HG03558 (cell line): ENCODE data around the gene BBX.

Experiments used
- ATAC-seq: cut with Tn5 transposase; IDR thresholded peaks from one replicate; pipeline ENCODE4 v1.9.1; 2021; ENCODE audit warnings: moderate number of reproducible peaks; ENCODE audit not compliant: unreplicated experiment; ENCODE audit errors: extremely low read depth

Gene BBX

GRCh38 chr3:107729686-107730085, 206.9 kb downstream of the BBX start:
- ATAC-seq: no peak

GRCh38 chr3:107734317-107734716, 211.6 kb downstream of the BBX start:
- ATAC-seq: no peak

- ATAC-seq: no peak
These were observed 215.2 kb downstream of the BBX start for GRCh38 chr3:107737914-107738313.

GRCh38 chr3:107738486-107739183, 215.9 kb downstream of the BBX start:
- no peak for ATAC-seq

- no peak for ATAC-seq
These were observed 216.5 kb downstream of the BBX start for GRCh38 chr3:107739227-107739626.

- no peak for ATAC-seq
These were observed 218.5 kb downstream of the BBX start for GRCh38 chr3:107740992-107741896.

- no peak for ATAC-seq
These were observed 222.6 kb downstream of the BBX start for GRCh38 chr3:107745354-107745753.

GRCh38 chr3:107752202-107752990, 229.6 kb downstream of the BBX start:
- no peak for ATAC-seq

- no peak for ATAC-seq
These were observed 230.7 kb downstream of the BBX start for GRCh38 chr3:107753494-107753893.

- no peak for ATAC-seq
These were observed 231.2 kb downstream of the BBX start for GRCh38 chr3:107753976-107754375.

- no peak for ATAC-seq
These were observed 233.9 kb downstream of the BBX start for GRCh38 chr3:107756649-107757048.

GRCh38 chr3:107757140-107757539, 234.4 kb downstream of the BBX start:
- ATAC-seq: no peak

- ATAC-seq: no peak
These were observed 237.4 kb downstream of the BBX start for GRCh38 chr3:107760144-107760543.

GRCh38 chr3:107761391-107761790, 238.6 kb downstream of the BBX start:
- no peak for ATAC-seq

- no peak for ATAC-seq
These were observed 242.8 kb downstream of the BBX start for GRCh38 chr3:107765524-107765923.

GRCh38 chr3:107767897-107768605, 245.3 kb downstream of the BBX start:
- ATAC-seq: no peak

GRCh38 chr3:107769882-107770281, 247.1 kb downstream of the BBX start:
- ATAC-seq: no peak

GRCh38 chr3:107772016-107772415, 249.3 kb downstream of the BBX start:
- no peak for ATAC-seq

- ATAC-seq: no peak
These were observed 253.2 kb downstream of the BBX start for GRCh38 chr3:107775974-107776373.

GRCh38 chr3:107781253-107781652, 258.5 kb downstream of the BBX start:
- no peak for ATAC-seq
